HG03139 (cell line): Measurements from ENCODE around the gene AKR1C3.
"Not testable (repeated sequence)": the region's sequence is repeated elsewhere in the genome, so short reads cannot be mapped to it uniquely, and the experiment has no call there.

Source experiments
- ATAC-seq: cut with Tn5 transposase; IDR thresholded peaks from one replicate; pipeline ENCODE4 v1.9.1; 2021; ENCODE audit not compliant: unreplicated experiment

AKR1C3 gene

GRCh38 chr10:5088703-5089261, 5.4 kb upstream of the AKR1C3 start:
- ATAC-seq: no peak

- ATAC-seq: peak; percentile 63
Observed at GRCh38 chr10:5089865-5090264, 4.3 kb upstream of the AKR1C3 start.

DNA sequence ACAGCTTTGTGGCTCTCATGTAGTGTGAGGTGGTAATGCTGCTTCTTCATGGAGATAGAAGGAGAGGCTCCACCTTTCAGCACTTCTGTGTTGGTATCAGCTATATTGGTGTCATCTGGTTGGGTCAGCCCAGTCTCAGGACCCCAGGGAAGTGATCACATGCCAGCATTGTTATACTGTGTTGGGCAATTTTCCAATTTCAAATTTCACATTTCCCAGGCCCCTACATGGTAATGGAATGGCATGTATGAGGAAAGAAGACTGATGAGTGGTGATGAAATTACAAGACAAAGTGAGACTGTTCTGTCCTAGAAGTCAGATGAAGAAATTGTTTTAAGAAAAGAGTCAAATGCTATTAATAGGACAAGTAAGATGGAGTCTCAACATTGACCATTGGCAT, 3.7 kb upstream of the AKR1C3 start:
- no peak for ATAC-seq

- ATAC-seq: no peak
Observed at GRCh38 chr10:5091196-5091595, 3.0 kb upstream of the AKR1C3 start.

GRCh38 chr10:5092375-5092774, 1.8 kb upstream of the AKR1C3 start:
- ATAC-seq: no peak

- ATAC-seq: no peak
Observed at GRCh38 chr10:5092848-5093790, 1.1 kb upstream of the AKR1C3 start.

GRCh38 chr10:5095687-5096086, 1.5 kb downstream of the AKR1C3 start:
- ATAC-seq: no peak

GRCh38 chr10:5096108-5096507, 1.9 kb downstream of the AKR1C3 start:
- ATAC-seq: no peak

GRCh38 chr10:5102479-5102878, 8.3 kb downstream of the AKR1C3 start:
- ATAC-seq: not testable (repeated sequence)

DNA sequence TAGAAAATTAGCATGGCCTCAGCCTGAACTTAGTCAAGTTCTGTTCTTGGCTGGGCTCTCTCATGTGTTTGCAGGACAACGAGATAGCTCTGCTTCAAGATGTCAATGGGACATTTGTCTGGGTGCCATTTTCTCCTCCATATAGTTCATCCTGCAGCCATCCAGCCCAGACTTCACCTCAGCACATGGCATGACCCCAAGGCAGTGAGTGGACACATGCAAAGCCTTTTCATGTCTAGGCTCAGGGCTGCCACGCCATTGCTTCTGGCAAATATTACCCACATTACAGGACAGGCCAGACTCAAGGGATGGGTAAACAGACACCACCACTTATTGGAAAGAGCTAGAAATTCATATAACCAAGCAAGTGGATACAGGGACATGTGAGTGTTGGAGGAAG, 9.3 kb downstream of the AKR1C3 start:
- no peak for ATAC-seq

DNA sequence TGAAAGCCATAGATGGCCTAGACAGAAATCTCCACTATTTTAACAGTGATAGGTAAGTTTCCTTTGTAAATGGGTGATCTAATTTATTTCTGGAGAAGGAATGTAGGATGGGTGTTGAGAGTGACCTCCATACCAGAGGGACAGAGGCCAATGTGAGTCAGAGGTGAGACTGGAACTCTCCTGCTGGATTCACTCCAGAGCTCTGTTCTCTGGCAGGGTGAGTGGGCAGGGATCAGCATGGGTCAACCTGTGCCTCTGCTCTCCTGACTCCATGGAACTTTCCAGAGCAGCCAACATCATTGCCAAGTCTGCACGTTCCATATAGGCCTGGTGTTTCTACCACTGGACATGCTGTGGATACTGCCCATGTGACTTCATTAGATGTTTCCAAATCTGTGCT, 11.4 kb downstream of the AKR1C3 start:
- ATAC-seq: no peak

- no peak for ATAC-seq
Observed at GRCh38 chr10:5106553-5106952, 12.3 kb downstream of the AKR1C3 start.

GRCh38 chr10:5107860-5108526, 13.8 kb downstream of the AKR1C3 start:
- no peak for ATAC-seq

- ATAC-seq: no peak
Observed at GRCh38 chr10:5108658-5109416, 14.6 kb downstream of the AKR1C3 start.

DNA sequence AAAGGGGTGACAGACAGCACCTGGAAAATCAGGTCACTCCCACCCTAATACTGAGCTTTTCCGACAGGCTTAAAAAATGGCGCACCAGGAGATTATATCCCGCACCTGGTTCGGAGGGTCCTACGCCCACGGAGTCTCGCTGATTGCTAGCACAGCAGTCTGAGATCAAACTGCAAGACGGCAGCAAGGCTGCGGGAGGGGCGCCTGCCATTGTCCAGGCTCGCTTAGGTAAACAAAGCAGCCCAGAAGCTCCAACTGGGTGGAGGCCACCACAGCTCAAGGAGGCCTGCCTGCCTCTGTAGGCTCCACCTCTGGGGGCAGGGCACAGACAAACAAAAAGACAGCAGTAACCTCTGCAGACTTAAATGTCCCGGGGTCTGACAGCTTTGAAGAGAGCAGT, 15.6 kb downstream of the AKR1C3 start:
- not testable (repeated sequence) for ATAC-seq

DNA sequence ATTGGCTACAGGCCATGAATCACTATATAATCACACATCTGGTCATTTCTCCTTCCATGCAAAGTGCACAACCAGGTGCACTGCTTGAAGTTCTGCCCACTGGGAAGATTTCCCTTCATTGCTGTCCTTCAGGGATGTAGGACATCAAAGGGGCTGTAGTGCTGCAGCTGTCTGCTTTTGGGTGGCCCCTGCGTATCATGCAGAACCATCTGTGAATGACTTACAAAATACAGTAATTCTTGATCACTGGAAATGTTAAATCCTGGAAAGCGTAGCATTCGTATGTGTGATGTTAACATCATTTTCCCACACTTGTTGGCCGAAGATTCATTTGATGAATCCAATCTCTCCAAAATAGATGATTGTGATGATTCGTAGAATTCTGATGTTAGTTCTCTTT, 22.4 kb downstream of the AKR1C3 start:
- ATAC-seq: no peak

DNA sequence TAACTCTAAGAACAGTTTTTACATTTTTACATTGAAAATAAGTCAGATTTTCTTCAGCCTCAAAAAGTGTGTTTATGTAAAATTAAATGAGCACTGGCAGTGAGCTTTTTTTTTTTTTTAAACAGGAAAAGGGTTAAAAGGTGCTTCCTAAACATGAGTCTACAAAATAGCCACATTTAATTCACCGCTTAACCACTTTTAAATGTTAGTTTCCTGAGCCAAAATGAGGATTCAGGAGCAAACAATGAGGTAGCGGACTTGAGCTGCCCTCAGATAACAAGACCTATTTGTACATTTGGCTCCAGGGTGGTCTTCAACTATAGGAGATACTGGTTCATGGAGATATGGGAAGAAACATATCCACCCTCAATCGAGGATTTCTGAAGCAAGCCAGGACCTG, 22.8 kb downstream of the AKR1C3 start:
- no peak for ATAC-seq

DNA sequence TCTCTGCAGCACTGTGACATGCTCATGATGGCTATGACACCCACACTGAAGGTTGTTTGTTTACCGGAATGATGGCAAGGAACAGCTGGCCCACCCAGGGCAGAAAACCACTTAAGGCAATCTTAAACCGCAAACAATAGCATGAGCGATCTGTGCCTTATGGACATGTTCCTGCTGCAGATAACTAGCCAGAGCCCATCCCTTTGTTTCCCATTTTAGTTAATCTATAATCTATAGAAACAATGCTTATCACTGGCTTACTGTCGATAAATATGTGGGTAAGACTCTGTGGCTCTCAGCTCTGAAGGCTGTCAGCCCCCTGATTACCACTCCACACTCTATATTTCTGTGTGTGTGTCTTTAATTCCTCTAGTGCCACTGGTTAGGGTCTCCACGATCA, 25.8 kb downstream of the AKR1C3 start:
- ATAC-seq: not testable (repeated sequence)

DNA sequence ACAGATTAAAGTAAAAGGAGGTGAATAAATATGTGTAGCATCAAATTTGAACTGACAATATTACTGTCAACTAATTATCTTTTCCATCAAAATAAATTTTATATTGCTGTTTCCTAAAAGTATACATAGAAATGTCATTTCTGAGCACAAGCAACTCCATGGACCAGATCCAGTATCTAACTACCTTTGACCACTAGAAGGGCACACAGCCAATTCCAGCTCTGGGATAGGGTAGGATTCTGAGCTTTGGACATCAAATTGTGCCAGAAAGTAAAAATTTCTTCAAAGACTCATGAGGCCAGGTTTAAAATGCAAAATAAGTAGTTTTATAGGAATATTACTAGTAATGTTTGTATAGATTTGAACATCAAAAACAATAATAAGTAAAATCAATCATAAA, 29.7 kb downstream of the AKR1C3 start:
- ATAC-seq: no peak

GRCh38 chr10:5125315-5126044, 31.3 kb downstream of the AKR1C3 start:
- no peak for ATAC-seq

GRCh38 chr10:5135581-5135980, 41.4 kb downstream of the AKR1C3 start:
- no peak for ATAC-seq
